Mononuclear cell (primary cell): ENCODE data around the gene ZNF383. TPM values are rescaled to one million over a fixed set of nuclear protein-coding genes. Genes with fewer than 3 reads are reported as not detected.
"Not testable (repeated sequence)": the region's sequence is repeated elsewhere in the genome, so short reads cannot be mapped to it uniquely, and the experiment has no call there.

ENCODE experiments used
- H3K27me3 ChIP-seq: 2 replicates; pipeline ENCODE4 v1.6.0; 2011; ENCODE audit warnings: low read length, control low read depth; ENCODE audit not compliant: insufficient read depth
- H3K4me1 ChIP-seq: 2 replicates; pipeline ENCODE4 v1.5.1; 2011; ENCODE audit warnings: mild to moderate bottlenecking, low read length, control low read depth; ENCODE audit not compliant: insufficient read depth
- H3K4me3 ChIP-seq: 2 replicates; pipeline ENCODE4 v1.5.1; 2011; ENCODE audit warnings: mild to moderate bottlenecking, low read length, moderate library complexity
- H3K9me3 ChIP-seq: 2 replicates; pipeline ENCODE4 v1.5.1; 2011; ENCODE audit warnings: low read depth, mild to moderate bottlenecking, control low read depth, low read length
- total RNA-seq: library from RNA; depleted of rRNA; stranded (reverse); fragments of >200 nt; gene quantifications from one replicate; pipeline ENCODE4 v1.2.3, GENCODE V29; 2012

The ZNF383 gene
- total RNA-seq, 1 donor, result 10.3 TPM

DNA sequence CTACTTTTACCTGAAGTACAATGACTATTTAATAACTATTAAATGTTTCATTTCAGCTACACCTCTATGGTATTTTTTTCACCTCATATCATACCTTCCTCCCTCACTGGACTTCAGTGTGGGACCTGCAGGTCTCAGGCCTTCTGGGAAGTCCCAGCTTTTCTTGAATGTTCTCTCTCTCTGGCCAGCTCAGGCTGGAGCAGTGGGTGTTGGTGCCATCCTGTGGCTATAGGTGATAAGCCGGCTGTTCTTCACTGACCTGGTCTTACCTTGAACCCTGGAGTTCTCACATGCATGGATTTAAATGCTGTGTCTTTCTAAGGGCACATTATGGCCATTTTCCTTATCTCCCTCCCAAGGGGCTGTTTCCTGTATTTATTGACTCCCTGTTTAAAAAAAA lies 45.0 kb downstream of the ZNF383 start:
- H3K4me1 ChIP-seq, result not testable (repeated sequence)

GRCh38 chr19:37267005-37267404 lies 49.0 kb downstream of the ZNF383 start:
- H3K9me3 ChIP-seq, H3K4me1 ChIP-seq, H3K27me3 ChIP-seq, H3K4me3 ChIP-seq: not testable (repeated sequence)

More for the DNA sequence above, 45.0 kb downstream of the ZNF383 start:
- H3K4me3 ChIP-seq, H3K9me3 ChIP-seq, H3K27me3 ChIP-seq: not testable (repeated sequence)

- not testable (repeated sequence) for H3K4me3 ChIP-seq, H3K27me3 ChIP-seq, H3K4me1 ChIP-seq, H3K9me3 ChIP-seq
Measured at GRCh38 chr19:37267755-37268154, 49.7 kb downstream of the ZNF383 start.

DNA sequence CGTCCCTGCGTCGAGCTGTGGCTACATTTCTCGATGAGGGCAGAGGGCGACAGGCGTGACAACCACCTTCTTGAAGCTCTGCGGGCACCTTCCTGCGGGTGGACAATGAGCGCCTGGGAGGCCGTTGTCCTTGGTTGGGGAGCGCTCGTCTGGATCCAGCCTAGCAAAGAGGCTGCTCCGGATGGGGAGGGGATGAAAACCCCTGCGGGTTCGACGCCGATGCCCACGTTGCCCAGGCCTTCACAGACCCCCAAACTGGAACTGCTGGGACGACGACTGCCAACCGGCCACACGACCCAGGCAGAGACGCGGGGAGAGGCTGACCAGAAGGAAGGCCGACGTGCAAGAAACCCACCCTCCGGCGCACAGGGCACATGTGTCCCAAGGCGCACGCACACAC lies 62.6 kb downstream of the ZNF383 start:
- not testable (repeated sequence) for H3K4me3 ChIP-seq, H3K9me3 ChIP-seq, H3K27me3 ChIP-seq, H3K4me1 ChIP-seq

- not testable (repeated sequence) for H3K9me3 ChIP-seq, H3K27me3 ChIP-seq, H3K4me3 ChIP-seq, H3K4me1 ChIP-seq
Measured at GRCh38 chr19:37284020-37284419, 66.0 kb downstream of the ZNF383 start.

- H3K4me1 ChIP-seq, H3K4me3 ChIP-seq, H3K27me3 ChIP-seq, H3K9me3 ChIP-seq: not testable (repeated sequence)
Measured at GRCh38 chr19:37289229-37289628, 71.2 kb downstream of the ZNF383 start.

DNA sequence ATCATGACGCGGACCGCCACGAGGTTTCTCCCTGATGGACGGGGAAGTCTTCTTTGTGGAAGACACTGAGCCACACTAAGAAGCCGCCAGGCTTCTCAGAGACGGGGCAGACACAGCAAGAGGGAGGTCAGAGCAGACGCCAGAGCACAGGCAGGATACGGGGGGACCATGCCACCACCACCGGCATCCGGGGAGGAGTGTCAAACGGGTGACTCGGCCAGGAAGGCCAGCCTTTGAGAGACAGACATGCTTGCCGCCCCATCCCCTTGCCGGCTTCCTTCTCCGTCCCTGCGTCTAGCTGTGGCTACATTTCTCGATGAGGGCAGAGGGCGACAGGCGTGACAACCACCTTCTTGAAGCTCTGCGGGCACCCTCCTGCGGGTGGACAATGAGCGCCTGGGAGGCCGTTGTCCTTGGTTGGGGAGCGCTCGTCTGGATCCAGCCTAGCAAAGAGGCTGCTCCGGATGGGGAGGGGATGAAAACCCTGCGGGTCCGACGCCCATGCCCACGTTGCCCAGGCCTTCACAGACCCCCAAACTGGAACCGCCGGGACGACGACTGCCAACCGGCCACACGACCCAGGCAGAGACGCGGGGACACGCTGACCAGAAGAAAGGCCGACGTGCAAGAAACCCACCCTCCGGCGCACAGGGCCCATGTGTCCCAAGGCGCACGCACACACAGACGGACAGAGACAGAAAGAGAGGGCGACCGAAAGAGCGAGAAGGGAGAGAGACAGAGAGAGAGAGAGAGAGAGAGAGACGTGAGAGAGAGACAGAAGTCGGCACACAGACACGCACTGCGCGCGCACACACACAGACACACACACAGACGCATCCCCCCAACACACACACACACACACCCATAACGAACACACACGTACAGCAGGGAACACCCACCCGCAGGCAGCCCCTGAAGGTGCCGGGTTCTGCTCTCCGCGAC lies 75.3 kb downstream of the ZNF383 start:
- not testable (repeated sequence) for H3K27me3 ChIP-seq, H3K9me3 ChIP-seq, H3K4me3 ChIP-seq, H3K4me1 ChIP-seq

DNA sequence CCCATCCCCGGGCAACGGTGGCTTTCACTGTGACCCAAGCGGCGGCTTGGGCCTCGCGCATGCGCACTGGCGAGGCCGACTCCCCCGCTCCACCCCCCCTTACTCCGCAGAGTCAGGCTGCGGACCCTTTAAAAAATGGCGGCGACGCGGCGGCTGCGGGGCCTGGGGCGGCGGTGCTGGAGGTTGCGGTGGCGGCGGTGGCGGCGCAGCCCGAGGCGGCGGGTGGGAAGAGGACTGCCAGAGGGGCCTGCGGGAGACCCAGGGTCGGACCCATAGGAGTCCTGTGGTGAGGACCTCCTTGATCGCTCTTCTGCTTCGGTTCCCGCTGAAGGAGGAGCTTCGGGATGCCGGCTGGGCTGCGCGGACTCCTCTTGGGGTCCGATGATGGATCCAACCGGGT lies 76.2 kb downstream of the ZNF383 start:
- not testable (repeated sequence) for H3K27me3 ChIP-seq, H3K4me1 ChIP-seq, H3K9me3 ChIP-seq, H3K4me3 ChIP-seq

Other genes with a start within 250 kb of the ZNF383 start
- gene ZNF420, start 139.8 kb upstream of the ZNF383 start, total RNA-seq, result 3.8 TPM
- 8.2 TPM for gene ZNF585A, start 45.5 kb upstream of the ZNF383 start, total RNA-seq
- 4.3 TPM for gene ZNF585B, start 7.7 kb upstream of the ZNF383 start, total RNA-seq
- 8.9 TPM for gene ZNF527, start 152.9 kb downstream of the ZNF383 start, total RNA-seq
- 6.0 TPM for gene ZNF569, start 249.2 kb downstream of the ZNF383 start, total RNA-seq